Neuronal stem cell (in vitro differentiated cells): ENCODE results near the gene BTN3A1.

ENCODE experiments used
- DNase-seq: peaks from one replicate; pipeline ENCODE4 v3.0.0-alpha.2; 2013; ENCODE audit warnings: low spot score
- H2AFZ ChIP-seq: one replicate; pipeline ENCODE4 v1.6.1; 2013; ENCODE audit warnings: mild to moderate bottlenecking, low read length, inconsistent platforms
- H2AK5ac ChIP-seq: 2 replicates; pipeline ENCODE4 v1.6.1; 2013; ENCODE audit warnings: low read depth, mild to moderate bottlenecking, inconsistent platforms, low read length, moderate library complexity, mixed read lengths
- H2BK120ac ChIP-seq: 2 replicates; pipeline ENCODE4 v1.6.1; 2013; ENCODE audit warnings: low read depth, mild to moderate bottlenecking, inconsistent platforms, low read length, moderate library complexity, mixed read lengths
- H2BK12ac ChIP-seq: one replicate; pipeline ENCODE4 v1.6.1; 2013; ENCODE audit warnings: low read length, inconsistent platforms
- H2BK15ac ChIP-seq: 2 replicates; pipeline ENCODE4 v1.6.1; 2013; ENCODE audit warnings: mild to moderate bottlenecking, low read length, inconsistent platforms, mixed read lengths
- H2BK5ac ChIP-seq: one replicate; pipeline ENCODE4 v1.6.1; 2013; ENCODE audit warnings: inconsistent platforms, mild to moderate bottlenecking, low read length, moderate library complexity
- H3K14ac ChIP-seq: one replicate; pipeline ENCODE4 v1.6.1; 2013; ENCODE audit warnings: low read length, inconsistent platforms
- H3K18ac ChIP-seq: 2 replicates; pipeline ENCODE4 v1.6.1; 2013; ENCODE audit warnings: low read length, inconsistent platforms
- H3K23ac ChIP-seq: 2 replicates; pipeline ENCODE4 v1.6.1; 2013; ENCODE audit warnings: low read depth, mild to moderate bottlenecking, mixed read lengths, low read length, inconsistent platforms; ENCODE audit not compliant: poor library complexity
- H3K27ac ChIP-seq: replicated peaks from 3 replicates; pipeline ENCODE4 v1.5.1; 2013; ENCODE audit warnings: low read length, inconsistent platforms
- H3K27me3 ChIP-seq, 3 experiments: 2 replicates each; pipeline ENCODE4 v1.6.1; 2013; ENCODE audit warnings: low read length in 3 of 3, mild to moderate bottlenecking in 2 of 3, inconsistent platforms in 1 of 3, low read depth in 1 of 3, mixed read lengths in 1 of 3, moderate library complexity in 1 of 3; ENCODE audit not compliant: control insufficient read depth in 3 of 3, insufficient read depth in 3 of 3
- H3K36me3 ChIP-seq, 2 donors: replicated peaks in 1 of 2; 2 replicates each; pipeline ENCODE4 v1.6.1; 2013; ENCODE audit warnings: low read length in 2 of 2; ENCODE audit not compliant: control insufficient read depth in 2 of 2, insufficient read depth in 2 of 2
- H3K4ac ChIP-seq: 2 replicates; pipeline ENCODE4 v1.6.1; 2013; ENCODE audit warnings: inconsistent platforms, mild to moderate bottlenecking, low read length, moderate library complexity
- H3K4me1 ChIP-seq, 2 donors: 1 replicate in 1 of 2; 2 replicates in 1 of 2; pipeline ENCODE4 v1.6.1; 2013; ENCODE audit warnings: low read length in 2 of 2, low read depth in 1 of 2; ENCODE audit not compliant: control insufficient read depth in 2 of 2, insufficient read depth in 1 of 2
- H3K4me2 ChIP-seq: one replicate; pipeline ENCODE4 v1.6.1; 2013; ENCODE audit warnings: mild to moderate bottlenecking, low read length, inconsistent platforms; ENCODE audit not compliant: insufficient read depth, poor library complexity, severe bottlenecking
- H3K4me3 ChIP-seq, 2 donors: 2 replicates each; pipeline ENCODE4 v1.5.1; 2013; ENCODE audit warnings: low read length in 2 of 2, mild to moderate bottlenecking in 2 of 2, inconsistent platforms in 1 of 2, moderate library complexity in 1 of 2
- H3K79me1 ChIP-seq: one replicate; pipeline ENCODE4 v1.6.1; 2013; ENCODE audit warnings: low read depth, mild to moderate bottlenecking, inconsistent platforms, low read length, moderate library complexity
- H3K9ac ChIP-seq: one replicate; pipeline ENCODE4 v1.6.1; 2013; ENCODE audit warnings: mild to moderate bottlenecking, low read depth, low read length, inconsistent platforms; ENCODE audit not compliant: poor library complexity
- H3K9me3 ChIP-seq, 2 donors: replicated peaks in 1 of 2; 2 replicates each; pipeline versions ENCODE3 to v1.6.1; 2013; ENCODE audit warnings: low read length in 2 of 2, mild to moderate bottlenecking in 2 of 2, inconsistent platforms in 1 of 2, low read depth in 1 of 2, mixed read lengths in 1 of 2, moderate library complexity in 1 of 2; ENCODE audit not compliant: control insufficient read depth in 2 of 2, insufficient read depth in 1 of 2
- H4K8ac ChIP-seq: one replicate; pipeline ENCODE4 v1.6.1; 2013; ENCODE audit warnings: low read depth, mild to moderate bottlenecking, inconsistent platforms, low read length, moderate library complexity
- H4K91ac ChIP-seq: one replicate; pipeline ENCODE4 v1.6.1; 2013; ENCODE audit warnings: low read length, low read depth, mild to moderate bottlenecking, inconsistent platforms; ENCODE audit not compliant: poor library complexity
- WGBS, 2 donors: extraction: QIAGEN DNeasy Blood & Tissue Kit; methylation state at CpG; one replicate each; pipeline ENCODE4 v1.1.7; 2013; ENCODE audit warnings: missing lambda C conversion rate in 2 of 2, mixed read lengths in 1 of 2; ENCODE audit not compliant: insufficient read length in 2 of 2, insufficient replicate concordance in 1 of 2; ENCODE audit errors: extremely low coverage in 2 of 2; 5-methylcytosine and 5-hydroxymethylcytosine counted together

BTN3A1 gene

DNA sequence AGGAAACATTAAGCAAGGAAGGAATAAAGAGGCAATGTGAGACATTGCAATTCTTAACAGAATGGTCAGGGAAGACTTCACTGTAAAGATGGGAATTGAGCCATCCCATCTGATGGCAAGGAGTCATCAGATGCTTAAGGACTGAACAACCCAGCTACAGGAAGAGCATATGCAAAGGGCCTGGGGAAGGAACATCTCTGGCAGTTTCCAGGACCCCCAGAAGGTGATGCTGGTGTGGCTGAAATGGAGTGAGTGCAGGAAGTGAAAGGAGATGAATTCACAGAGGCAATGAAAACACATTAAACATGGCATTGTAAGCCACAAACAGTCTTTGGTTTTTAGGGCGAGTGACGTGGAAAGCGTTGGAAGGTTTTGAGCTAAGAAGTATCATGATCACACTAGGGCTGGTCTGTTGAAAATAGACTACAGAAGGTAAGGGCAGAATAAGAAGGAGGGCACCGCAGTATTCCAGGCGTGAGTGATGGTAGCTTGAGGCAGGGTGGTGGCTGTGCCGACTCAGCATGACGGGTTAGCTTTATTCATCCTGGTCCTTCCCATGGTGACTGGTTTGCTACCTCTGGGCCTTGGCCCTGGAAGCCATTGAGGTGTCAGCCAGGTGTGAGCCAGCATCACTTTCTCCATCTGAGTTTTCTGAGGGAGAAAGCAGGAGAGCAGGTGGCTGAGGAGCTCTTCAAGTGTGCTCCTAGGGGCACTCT is 62.5 kb downstream of the BTN3A1 start:
- no CpG with 5 or more reads among the region's 7 CpGs for WGBS, 2 donors
- no peak overlapping the region for H3K9ac ChIP-seq

More for the DNA sequence above, 62.5 kb downstream of the BTN3A1 start:
- no peak overlapping the region for H3K4me2 ChIP-seq
- H2AK5ac ChIP-seq = no peak overlapping the region
- no peak overlapping the region for H3K23ac ChIP-seq
- no peak overlapping the region for H2BK12ac ChIP-seq
- no peak overlapping the region for H3K4ac ChIP-seq
- H2BK5ac ChIP-seq = no peak overlapping the region
- no peak overlapping the region for H4K8ac ChIP-seq
- no peak overlapping the region for H2BK120ac ChIP-seq
- H3K4me3 ChIP-seq = no peak overlapping the region
- peaks cover 44 to 100% of the 10 kb centered on the region in 2 donors for H3K36me3 ChIP-seq
- no peaks in the 10 kb centered on the region for H3K4me1 ChIP-seq
- no peak overlapping the region for H3K14ac ChIP-seq
- H2AFZ ChIP-seq = no peak overlapping the region
- H4K91ac ChIP-seq = no peak overlapping the region
- H3K27ac ChIP-seq = no peak overlapping the region
- H2BK15ac ChIP-seq = no peak overlapping the region
- no peaks in the 10 kb centered on the region for H3K9me3 ChIP-seq
- H3K79me1 ChIP-seq = peaks cover under 1% of the 10 kb centered on the region
- no peak for DNase-seq
- no peak overlapping the region for H3K18ac ChIP-seq
- no peaks in the 10 kb centered on the region for H3K27me3 ChIP-seq
